GM19438 (cell line): ENCODE data around the gene ACCS.

Experiments
- ATAC-seq: cut with Tn5 transposase; IDR thresholded peaks from one replicate; pipeline ENCODE4 v1.9.1; 2021; ENCODE audit warnings: low read depth; ENCODE audit not compliant: unreplicated experiment

ACCS gene

DNA sequence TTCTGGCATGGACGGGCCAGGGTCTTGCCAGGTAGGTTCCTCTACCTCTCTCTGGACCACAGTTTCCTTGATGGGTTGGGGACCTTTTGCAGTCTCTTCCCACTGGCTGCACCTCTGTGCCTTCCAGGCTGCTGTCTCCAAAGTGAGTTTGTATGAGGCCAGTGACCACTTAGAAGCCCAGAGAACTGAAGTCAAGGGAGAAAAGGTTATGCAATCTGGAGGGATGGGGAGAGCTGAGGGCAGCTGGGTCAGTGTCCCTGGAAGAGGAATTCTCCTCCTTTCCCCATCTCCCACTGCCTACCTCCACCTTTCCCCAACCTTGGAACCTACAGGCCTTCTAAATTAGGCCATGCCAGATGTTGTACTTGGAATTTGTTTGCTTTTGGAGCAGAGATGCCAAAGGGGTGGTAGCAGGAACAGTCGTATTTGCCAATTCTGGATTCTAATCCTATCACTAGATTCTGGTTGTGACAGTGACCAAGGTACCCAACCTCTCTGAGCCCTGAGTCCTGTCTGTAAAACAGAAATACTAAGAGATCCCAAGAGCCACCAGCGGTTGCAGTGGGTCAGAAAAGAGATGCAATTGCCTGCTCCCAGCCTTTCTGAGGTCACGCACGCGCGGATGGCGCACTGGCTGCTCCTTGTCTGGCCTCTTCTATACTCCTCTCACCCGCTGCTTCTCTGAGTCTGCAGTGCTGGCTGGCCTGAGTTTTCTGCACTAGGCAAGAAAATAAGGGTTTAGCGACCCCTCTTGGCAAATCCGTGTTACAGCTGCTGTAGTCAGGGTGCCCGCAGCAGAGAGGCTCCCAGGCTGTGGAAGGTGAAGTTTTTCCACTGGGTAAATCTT, 29.0 kb upstream of the ACCS start:
- ATAC-seq: peak; percentile 73

DNA sequence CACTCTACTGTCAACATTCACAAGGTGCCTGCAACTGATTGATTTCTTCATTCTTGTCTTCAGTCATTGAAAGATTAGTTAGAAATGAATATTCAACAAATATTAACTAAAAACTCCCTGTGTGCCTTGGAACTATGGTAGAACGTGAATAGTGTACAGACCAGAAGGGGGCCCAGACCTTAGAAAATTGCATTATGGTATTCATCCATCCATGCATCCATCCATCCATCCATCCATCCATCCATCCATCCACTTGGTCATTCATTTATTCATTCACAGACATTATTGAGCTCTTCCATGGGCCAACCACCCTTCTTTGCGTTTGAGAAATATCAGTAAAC, 28.4 kb upstream of the ACCS start:
- no peak for ATAC-seq

DNA sequence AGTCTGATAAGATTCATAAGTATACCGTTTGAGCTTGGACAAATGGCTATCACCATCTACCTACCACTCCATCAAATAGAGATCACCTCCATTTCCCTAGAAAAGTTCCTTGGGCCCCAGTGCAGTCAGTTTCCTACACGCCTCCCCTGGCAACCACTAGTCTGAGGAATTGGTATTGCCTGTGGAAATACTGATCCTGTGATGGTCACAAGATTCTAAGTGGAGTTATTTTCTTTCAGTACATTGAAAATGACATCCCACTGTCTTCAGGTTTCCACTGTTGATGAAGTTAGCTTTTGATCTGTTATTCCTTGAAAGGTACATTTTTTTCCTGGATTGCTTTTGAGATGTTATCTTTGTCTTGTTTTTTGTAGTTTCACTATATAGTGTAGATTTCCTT, 22.9 kb upstream of the ACCS start:
- no peak for ATAC-seq

DNA sequence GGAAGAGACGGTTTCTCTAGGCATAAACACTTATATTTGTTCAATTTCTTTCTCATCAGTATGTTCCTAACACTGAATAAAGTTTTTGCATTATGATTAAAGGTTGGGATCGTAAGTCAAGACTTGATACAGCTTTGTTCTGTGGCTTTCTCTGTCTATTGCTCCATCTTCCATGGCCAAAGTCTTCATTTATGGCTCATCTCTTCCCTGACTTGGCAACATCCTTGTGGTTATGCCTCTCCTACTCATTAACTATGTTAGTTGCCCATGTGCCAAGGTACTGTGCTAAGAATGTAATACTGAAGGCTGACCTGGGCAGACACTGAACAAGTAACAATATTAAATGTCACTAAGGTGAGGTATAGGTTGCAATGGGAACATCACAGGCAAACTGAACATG, 19.9 kb upstream of the ACCS start:
- ATAC-seq: no peak

DNA sequence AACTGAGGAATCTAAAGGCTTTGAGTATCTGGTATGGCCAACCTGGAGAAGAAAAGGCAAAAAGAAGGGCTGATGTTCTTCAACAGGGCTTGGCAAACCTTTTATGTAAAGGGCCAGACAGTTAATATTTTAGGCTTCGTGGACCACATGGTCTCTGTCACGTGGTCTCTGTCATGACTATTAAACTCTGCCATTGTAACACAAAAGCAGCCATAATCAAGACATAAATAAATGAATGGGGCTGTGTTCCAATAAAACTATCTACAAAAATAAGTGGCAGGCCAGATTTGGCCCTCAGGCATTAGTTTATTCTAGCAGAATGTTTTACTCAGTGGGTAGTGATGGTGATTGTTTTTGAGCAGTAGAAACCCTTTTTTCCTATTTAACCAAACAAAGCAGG, 18.8 kb upstream of the ACCS start:
- ATAC-seq: no peak

GRCh38 chr11:44047931-44048431, 18.1 kb upstream of the ACCS start, which contains the start of gene ACCSL:
Gene ACCSL (plus strand): TSS chr11:44047981. CDS start chr11:44048037, 56 bp downstream.
- no peak for ATAC-seq

DNA sequence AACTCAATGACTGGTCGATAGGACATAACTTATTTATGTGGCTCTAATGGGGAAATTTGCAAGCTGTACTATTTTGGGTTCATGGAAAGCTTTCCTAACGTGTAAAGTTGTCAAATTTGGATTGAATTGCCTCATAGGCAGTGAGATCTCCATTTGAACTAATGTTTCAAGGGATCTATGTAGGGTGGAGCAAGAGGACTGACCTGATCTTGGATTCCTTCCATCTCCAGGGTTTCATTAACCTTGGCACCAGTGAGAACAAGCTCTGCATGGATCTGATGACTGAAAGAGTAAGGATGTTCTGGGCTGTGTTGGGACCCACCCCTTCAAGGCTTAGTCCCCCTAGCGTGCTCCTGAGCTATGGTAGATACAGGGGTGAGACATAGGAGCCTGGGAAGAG, 16.2 kb upstream of the ACCS start:
- ATAC-seq: no peak

DNA sequence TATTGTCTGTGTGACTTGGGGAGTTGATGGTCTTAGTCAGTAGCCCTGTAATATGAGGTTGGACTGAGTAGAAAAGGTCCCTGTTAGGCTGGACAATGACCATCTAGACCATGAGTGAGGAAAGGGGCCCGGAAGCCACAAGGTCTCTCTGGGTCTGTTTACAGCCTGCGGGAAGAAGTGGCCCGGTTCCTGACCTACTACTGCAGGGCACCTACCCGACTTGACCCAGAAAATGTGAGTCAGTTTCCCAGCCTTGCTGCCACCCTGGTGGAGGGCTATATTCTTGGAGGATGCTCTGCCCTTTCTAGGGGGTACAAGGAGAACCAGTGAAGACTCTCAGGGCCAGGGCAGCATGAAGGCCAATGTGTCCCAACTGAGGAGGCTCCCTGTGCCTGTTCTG, 14.9 kb upstream of the ACCS start:
- no peak for ATAC-seq

DNA sequence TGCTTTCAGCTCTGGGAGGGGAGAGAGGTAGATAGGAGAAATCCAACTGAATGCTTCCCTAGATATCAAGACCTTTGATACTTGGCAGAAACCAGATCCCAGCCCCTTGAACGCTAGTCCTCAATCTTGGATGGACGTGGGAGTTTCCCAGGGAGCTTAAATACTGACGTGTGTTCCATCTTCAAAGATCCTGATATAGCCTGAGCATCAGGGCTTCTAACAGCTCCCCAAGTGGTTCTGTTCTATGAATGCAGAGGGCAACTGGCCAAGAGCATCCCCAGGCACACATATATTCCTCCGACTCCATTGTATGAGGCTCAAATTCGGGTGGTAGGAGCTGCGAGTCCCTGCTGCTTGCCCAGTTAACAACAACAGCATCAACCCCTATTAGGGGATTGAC, 8.7 kb upstream of the ACCS start:
- no peak for ATAC-seq

- no peak for ATAC-seq
Observed at GRCh38 chr11:44058275-44058674, 7.8 kb upstream of the ACCS start.

DNA sequence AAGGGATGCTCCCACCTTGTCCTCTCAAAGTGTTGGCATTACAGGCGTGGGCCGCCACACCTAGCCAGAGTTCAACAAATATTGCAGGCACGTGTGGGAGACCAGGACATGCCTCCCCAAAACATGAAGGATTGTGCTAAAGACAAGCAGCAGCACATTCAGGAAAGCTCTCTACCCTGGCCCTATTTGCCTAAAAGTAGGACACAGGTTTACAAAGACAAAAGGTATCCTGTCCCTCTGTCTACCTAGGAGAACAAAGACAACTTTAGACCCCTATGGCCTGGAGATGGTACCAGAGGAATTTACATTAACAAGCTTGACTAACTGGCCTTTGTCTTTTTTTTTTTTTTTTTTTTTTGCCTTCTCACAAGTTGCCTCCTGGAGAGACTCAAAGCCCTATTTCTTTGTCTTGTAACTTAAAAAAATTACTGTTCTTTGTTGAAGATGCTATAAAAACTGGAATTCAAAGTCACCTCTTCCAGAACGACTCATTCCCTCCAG, 859 bp upstream of the ACCS start:
- ATAC-seq: no peak

- no peak for ATAC-seq
Observed at GRCh38 chr11:44066732-44067141, 667 bp downstream of the ACCS start.

GRCh38 chr11:44067266-44067665, 1.2 kb downstream of the ACCS start:
- no peak for ATAC-seq

- ATAC-seq: no peak
Observed at GRCh38 chr11:44068180-44068579, 2.1 kb downstream of the ACCS start.

DNA sequence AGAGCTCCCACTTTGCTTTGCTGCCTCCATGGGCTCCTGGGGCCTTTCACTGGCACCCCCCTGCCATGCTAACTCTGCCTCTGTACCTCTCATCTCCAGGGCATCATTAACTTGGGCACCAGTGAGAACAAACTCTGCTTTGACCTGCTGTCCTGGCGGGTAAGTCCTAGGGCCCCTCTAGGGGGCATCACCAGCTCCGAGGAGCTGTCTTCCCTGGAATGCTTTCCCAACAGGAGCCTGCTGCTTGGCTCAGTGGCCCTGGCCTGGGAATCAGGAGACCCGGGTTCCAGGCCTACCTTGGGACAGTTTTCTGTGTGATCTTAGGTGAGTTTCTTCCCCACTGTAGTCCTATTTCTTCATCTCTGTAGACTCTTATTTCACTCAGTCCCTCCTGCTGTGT, 5.1 kb downstream of the ACCS start:
- ATAC-seq: no peak

GRCh38 chr11:44072757-44073658, 6.9 kb downstream of the ACCS start:
- ATAC-seq: no peak

- ATAC-seq: no peak
Observed at GRCh38 chr11:44078794-44079193, 12.7 kb downstream of the ACCS start.

DNA sequence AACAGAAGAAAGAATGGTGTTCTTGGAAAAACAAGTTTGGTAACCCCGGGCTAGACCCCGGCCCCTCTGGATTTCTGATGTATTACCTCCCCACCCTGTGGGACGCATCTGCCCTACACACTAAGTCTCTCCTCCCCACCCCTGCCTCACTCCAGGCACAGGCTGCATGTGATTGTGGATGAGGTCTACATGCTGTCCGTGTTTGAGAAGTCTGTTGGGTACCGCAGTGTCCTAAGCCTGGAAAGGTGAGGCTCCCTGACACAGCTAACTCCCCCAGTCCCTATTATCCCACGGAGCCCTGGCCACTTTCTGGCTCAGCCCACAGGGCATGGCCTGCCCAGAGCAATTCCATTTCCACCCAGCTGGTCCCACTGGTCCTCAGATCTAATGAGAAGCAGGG, 13.3 kb downstream of the ACCS start:
- ATAC-seq: no peak

GRCh38 chr11:44080951-44081350, 14.9 kb downstream of the ACCS start:
- ATAC-seq: no peak

- no peak for ATAC-seq
Observed at GRCh38 chr11:44082645-44083044, 16.6 kb downstream of the ACCS start.

DNA sequence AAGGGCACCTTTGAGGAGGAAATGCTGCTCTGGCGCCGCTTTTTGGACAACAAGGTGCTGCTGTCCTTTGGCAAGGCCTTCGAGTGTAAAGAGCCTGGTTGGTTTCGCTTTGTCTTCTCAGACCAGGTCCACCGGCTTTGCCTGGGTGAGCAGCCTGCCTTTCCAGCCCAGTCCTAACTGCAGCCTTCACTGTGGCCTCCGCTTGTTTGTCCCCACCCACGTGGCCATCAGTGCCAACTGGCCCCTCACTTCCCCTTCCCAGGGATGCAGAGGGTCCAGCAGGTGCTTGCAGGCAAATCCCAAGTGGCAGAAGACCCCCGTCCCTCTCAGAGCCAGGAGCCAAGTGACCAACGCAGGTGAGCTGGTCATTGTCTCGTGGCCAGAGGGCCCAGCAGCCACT, 17.4 kb downstream of the ACCS start:
- ATAC-seq: no peak
